ENCODE measurements around the gene PTPRM. TPM values are rescaled to one million over a fixed set of nuclear protein-coding genes. Genes with fewer than 3 reads are reported as not detected.

Gene PTPRM
- total and polyA plus RNA-seq, 3 donors from 2014 or later: 76.4 to 101 (median 94.6) TPM

GRCh38 chr18:7544686-7545085, 22.4 kb upstream of the PTPRM start:
- Histone ChIP-seq H3K9me3 (no peaks in the 10 kb centered on the region), H3K4me3 (no peak overlapping the region), H3K36me3 (ENCODE audit: low read depth, missing control alignments) (no peaks in the 10 kb centered on the region), H3K27me3 (no peaks in the 10 kb centered on the region), H3K27ac (no peak overlapping the region), H3K4me1 (no peaks in the 10 kb centered on the region)
- no peak for DNase-seq
- intact Hi-C loops (cut with DNase I; ENCODE audit: low total_unique reads): no loop called here
- 84 to 89% methylated on average over 1 of the region's 1 CpG for WGBS, 2 donors
- no peak for TF ChIP-seq CTCF (IDR thresholded peaks at IDR 0.05)
- TF ChIP-seq POLR2A (IDR thresholded peaks at IDR 0.05): no peak

GRCh38 chr18:7545734-7546133, 21.4 kb upstream of the PTPRM start:
- no peak for DNase-seq
- intact Hi-C loops (cut with DNase I; ENCODE audit: low total_unique reads): no loop called here

GRCh38 chr18:7548221-7548620, 18.9 kb upstream of the PTPRM start:
- 81 to 85% methylated on average over 11 of the region's 11 CpGs for WGBS, 2 donors
- Histone ChIP-seq H3K4me3 (no peak overlapping the region), H3K27me3 (no peaks in the 10 kb centered on the region), H3K36me3 (ENCODE audit: low read depth, missing control alignments) (no peaks in the 10 kb centered on the region), H3K9me3 (no peaks in the 10 kb centered on the region), H3K4me1 (no peaks in the 10 kb centered on the region), H3K27ac (no peak overlapping the region)
- TF ChIP-seq CTCF (IDR thresholded peaks at IDR 0.05) (no peak), POLR2A (IDR thresholded peaks at IDR 0.05) (no peak)
- intact Hi-C loops (cut with DNase I; ENCODE audit: low total_unique reads): no loop called here
- no peak for DNase-seq

More at GRCh38 chr18:7545734-7546133, 21.4 kb upstream of the PTPRM start:
- TF ChIP-seq CTCF (IDR thresholded peaks at IDR 0.05): no peak
- no peak for TF ChIP-seq POLR2A (IDR thresholded peaks at IDR 0.05)
- Histone ChIP-seq H3K9me3 (no peaks in the 10 kb centered on the region), H3K27me3 (no peaks in the 10 kb centered on the region), H3K27ac (no peak overlapping the region), H3K36me3 (ENCODE audit: low read depth, missing control alignments) (no peaks in the 10 kb centered on the region), H3K4me1 (no peaks in the 10 kb centered on the region), H3K4me3 (no peak overlapping the region)
- WGBS, 2 donors: 78 to 84% methylated on average over 5 of the region's 5 CpGs

- Histone ChIP-seq H3K27ac (no peak overlapping the region), H3K36me3 (ENCODE audit: low read depth, missing control alignments) (no peaks in the 10 kb centered on the region), H3K9me3 (no peaks in the 10 kb centered on the region), H3K27me3 (no peaks in the 10 kb centered on the region), H3K4me3 (no peak overlapping the region), H3K4me1 (no peaks in the 10 kb centered on the region)
- no peak for DNase-seq
- no peak for TF ChIP-seq POLR2A (IDR thresholded peaks at IDR 0.05)
- no peak for TF ChIP-seq CTCF (IDR thresholded peaks at IDR 0.05)
- intact Hi-C loops (cut with DNase I; ENCODE audit: low total_unique reads): no loop called here
- WGBS, 2 donors: 78 to 82% methylated on average over 3 of the region's 3 CpGs
These were observed 18.4 kb upstream of the PTPRM start for GRCh38 chr18:7548721-7549120.

- peaks cover 8% of the 10 kb centered on the region for H3K4me1 ChIP-seq
- no peak for TF ChIP-seq CTCF (IDR thresholded peaks at IDR 0.05)
- no peak for TF ChIP-seq POLR2A (IDR thresholded peaks at IDR 0.05)
- DNase-seq: no peak
- H3K4me3 ChIP-seq: no peak overlapping the region
- no peaks in the 10 kb centered on the region for H3K36me3 ChIP-seq (ENCODE audit: low read depth, missing control alignments)
- H3K27me3 ChIP-seq: no peaks in the 10 kb centered on the region
- WGBS, 2 donors: 75% methylated on average over 2 of the region's 2 CpGs
- intact Hi-C loops (cut with DNase I; ENCODE audit: low total_unique reads): no loop called here
- H3K27ac ChIP-seq: no peak overlapping the region
- H3K9me3 ChIP-seq: no peaks in the 10 kb centered on the region
These were observed 9.1 kb upstream of the PTPRM start for GRCh38 chr18:7557973-7558372.
